ENCODE data around the gene KCNIP1.

KCNIP1 gene

DNA sequence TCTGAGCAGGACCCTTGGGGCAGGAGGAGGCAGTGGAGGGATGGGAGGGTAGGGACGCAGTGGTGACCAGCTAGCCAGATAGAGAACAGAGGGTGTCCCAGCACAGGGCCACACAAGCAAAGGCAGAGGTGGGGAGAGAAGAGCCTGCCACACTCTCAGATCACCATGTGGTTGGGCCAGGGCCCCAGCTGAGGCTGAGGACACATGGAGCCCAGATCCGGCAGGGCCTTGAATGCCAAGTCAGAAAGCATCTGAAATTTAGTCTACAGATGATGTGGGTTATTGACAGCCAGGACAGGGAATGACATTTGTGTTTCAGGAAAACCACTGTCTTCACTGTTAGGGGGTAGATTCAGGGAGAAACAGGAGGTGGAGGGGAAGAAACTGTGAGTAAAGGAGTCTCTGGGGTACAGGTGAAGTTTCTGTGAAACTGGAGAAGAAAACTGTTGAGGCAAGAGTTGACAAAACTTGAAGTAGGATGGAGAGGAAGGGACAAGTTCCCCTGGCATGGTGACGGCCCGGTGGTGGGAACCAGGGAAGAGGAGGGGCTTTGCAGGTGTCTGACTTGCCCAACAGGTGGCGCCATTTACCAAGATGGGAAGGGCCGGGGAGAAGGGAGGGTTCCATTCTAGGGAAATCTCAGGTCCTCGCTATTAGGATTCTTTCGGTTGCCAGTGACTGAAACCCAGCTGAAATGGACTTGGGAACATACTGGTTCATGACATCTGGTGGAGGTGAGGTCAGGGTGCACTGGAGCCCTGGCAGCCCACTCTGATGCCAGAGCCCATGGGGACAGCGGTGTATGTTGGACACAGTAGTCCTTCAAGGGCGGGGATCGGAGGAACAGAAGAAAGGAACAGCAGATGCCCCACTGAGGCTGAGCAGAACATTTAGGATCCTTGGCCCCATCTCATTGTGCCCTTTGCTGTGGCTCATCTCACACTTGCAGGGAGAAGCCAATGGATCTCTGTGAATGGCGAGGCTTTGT, 100.1 kb downstream of the KCNIP1 start:
- DNase-seq, result peak; percentile 81

DNA sequence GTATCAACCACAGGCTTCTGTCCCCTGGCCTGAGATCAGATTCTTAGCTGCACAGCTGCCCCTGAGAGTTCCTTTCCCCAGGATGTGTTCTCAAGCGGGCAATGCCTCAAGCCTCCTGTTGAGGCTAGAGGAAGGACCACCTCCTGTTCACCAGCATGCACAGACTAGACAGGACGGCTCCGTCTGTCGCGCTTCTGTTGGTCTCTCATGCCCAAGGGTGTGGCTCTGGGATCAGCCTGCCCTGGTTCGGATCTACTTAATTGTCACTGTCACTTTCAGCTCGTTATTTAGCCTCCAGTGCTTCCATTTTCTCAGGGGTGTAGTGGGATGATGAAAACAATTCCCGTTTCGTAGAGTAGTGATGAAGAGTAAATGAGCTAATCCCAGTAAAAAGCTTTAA, 103.1 kb downstream of the KCNIP1 start:
- no peak for DNase-seq

DNA sequence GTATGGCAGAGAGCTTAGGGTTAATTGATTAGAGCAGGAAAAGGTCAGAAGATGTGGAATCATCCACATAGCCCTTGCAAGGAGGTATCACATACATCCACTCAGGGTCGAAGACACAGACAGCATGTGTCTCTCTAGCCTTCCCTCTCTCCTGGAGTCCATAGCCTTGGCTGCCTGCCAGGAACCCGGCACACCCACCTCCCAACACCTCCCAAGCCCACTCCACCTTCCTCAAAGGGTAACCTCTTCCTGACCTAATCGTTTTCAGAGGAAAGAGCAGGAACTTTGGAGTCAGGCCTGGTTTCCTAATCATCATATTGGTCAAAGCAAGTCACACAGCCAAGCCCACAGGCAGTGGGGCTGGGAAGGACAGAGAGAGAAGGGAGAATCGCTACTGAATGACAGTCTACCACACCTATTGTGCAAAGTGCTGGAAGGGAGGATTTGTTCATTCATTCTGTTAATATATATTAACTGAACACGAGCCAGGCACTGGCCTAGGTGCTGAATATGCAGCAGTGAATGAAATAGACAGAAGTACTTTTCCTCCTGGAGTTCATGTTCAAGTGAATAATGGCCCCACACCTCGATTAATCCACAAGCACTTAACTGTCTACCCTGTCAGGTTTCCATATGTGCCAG, 107.8 kb downstream of the KCNIP1 start:
- peak; percentile 16 for DNase-seq

DNA sequence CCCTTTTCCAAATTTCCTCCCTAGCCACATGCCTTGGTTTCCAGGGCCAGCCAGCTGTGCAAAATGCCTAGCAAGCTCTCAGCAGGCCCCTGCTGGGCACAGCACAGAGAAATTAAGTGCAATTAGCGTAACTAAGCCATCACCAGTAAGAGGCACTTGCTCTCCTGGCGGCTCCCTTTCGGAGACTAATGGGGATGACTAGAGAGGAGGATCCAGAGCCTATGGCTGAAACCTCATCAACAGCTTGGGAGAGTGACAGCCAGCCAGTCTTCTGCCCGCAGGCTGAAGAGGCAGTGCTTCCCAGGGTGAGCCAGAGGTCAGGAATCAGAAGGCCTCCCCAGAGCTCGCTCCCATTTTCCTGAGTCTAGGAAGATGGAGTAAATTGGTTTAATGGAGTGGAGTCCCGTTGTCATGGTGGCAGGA, 108.4 kb downstream of the KCNIP1 start:
- no peak for DNase-seq

DNA sequence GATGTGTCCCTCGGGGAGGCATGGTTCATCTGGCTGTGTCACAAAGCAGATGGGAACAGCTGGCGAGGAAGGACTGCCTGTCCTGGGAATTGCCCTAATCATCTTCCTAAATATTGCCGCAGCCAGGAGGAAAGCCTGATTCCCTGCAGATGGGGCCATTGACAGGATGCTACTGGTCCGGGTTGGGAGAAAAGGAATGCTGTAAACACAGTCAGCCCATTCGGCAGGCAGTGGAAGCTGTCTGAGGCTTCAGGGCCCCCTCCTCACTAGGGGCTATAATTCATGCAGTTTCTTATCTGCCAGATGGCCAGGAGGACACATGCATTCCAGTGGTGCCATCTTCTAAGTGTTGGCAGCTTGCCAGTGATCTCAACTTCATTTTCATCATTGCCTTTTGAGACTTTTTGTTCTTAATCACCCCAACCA, 110.3 kb downstream of the KCNIP1 start:
- DNase-seq, result no peak

DNA sequence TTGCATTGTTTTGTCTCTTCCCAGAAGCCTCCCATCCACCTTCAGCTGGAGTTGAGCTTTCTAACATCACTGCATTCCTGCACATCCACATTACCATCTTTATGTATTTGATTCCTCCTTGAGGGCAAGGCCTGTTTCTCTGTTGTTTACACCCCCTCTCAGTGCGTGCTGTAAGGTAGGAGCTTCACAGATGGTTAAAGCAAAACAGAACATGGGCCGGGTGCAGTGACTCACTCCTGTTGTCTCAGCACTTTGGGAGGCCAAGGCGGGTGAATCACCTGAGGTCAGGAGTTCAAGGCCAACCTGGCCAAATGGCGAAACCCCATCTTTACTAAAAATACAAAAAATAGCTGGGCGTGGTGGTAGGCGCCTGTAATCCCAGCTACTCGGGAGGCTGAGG, 110.9 kb downstream of the KCNIP1 start:
- DNase-seq, result no peak

DNA sequence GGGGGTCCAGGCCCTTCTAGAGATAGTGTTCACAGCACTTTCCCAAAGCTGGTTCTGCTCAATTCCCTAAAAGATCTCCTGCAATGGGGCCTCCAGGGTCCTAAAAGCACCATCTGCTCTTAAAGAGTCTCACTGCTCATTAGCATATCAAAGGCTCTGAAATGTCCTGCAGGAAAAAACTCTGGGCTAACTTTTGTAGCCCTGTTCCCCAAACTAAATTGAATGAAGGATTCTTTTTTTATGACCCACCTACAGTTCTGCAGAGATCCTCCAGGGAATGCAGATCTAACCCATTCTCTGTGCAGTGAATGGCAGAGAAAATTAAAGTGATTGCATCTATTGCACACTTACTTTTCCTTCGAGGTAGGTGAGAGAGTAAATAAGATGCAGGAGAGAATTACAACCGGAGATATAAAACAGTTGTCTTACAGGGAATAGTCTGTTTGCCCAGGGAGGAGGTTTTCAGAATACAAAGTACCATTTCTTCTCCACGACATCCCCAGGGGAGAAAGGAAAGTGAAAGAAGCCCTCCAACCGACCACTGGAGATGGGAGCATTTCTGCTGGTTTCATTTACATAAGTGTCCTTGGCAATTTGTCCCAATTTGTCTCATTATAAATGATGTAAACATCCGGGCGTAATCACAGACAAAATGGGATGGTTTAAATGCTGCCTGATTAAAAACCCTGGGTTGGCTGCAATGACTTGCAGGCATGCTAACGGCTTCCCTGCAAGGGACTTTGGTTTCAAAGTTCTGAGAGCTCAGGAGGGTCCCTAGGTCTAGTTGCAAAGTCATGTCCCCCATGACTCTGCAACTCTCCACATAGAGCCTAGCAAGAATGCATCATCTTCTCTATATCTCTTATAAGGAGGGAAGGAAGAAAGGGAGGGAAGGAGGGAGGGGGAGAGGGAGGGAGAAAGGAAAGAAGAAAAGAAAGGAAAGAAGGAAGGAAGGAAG, 114.0 kb downstream of the KCNIP1 start:
- DNase-seq, result no peak

DNA sequence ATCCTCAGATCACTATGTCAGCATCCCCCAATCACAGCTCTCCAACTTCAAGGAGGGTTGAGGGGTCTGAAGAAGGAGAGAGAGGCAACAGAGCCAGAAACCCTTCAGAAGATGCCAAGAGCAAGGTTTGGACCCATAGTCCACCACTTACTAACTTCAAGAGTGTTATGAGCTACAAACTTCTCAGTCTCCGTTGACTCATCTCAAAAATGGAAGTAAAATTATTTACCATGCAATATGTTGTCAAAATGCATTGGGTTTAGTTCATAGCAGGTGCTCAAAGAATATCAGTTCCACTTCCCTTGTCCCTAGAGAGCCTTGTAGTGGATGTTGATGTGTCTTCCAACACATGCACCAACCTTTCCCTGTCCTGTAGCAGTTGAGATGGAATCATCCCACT, 116.0 kb downstream of the KCNIP1 start:
- no peak for DNase-seq

DNA sequence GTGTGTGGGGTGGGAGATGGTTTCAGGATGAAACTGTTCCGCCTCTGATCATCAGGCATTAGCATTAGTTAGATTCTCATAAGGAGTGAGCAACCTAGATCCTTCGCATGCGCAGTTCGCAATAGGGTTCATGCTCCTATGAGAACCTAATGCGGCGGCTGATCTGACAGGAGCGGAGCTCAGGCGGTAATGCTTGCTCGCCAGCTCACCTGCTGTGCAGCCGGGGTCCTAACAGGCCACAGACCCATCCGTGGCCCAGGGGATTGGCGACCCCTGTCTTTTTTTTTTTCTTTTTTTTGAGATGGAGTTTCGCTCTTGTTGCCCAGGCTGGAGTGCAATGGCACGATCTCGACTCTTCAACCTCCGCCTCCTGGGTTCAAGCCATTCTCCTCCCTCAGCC, 119.1 kb downstream of the KCNIP1 start:
- DNase-seq, result no peak

DNA sequence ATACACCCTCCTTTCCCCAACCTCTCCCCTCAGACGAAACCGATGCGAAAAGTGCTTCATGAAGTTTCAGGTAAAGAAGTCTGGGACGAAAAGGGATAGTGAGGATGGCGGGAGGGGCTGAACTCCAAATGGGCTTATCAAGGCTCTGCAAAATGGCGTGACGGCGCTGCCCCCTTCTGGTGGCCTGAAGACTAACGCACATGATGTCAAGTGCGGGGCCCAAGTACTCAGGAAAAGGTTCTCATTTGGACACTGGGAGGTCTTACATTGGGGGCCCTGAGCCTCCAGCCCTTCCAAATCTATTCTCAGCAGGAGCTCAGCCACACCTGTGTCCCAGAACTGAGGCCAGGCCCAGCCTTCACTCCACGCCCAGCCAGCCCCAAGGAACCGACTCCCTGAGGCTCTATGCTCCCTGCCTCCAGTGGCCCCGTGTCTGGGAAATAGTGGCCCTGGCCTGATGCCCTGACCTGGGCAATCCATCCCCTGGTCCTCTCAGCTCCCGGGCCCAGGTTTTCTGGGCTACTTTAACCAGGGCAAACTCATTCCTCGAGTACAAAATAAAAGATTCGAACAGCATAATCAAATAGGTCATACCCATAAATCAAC, 119.9 kb downstream of the KCNIP1 start:
- DNase-seq, result peak; percentile 69

DNA sequence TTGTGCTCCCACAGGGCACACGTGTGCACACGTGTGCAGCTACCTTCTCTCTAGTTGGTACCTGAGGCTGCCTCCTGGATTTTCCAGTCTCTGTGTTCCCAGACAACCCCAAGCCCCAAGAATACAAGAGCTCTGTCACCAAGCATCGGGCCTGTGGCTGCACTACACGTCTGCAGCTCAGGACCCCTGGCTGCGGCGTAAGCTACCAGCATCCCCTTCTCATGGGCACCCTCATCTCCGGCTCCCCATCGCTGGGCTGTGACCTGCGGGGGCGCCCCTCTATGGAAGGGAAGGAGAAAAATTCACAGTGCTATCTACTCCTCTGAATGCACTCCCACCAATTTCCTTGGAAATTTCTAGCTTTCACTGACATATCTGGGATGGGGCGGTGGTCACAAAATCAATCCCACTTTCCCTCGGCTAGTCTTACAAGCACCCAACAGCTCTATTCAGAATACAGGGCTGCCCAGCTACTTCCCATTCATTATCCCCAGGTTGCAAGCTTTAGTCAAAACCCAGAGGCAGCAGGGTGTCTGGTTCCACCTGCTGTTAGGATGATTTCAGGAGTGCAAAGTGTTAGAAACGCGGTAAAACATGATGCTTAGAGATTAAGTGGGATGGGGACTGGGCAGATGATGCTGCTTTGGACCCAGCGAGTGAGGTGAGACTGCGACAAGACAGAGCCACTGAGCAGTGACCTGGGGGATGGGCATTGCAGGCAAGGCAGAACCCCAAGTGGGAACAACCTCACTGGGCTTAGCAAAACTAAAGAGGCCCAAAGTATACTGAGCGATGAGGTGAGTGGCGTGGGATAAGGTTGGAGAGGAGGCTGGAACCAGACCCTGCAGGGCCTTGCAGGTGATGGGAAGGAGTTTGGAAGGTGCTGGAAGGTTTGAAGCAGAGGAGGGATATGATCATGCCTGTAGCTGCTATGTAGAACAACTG, 121.7 kb downstream of the KCNIP1 start:
- no peak for DNase-seq

DNA sequence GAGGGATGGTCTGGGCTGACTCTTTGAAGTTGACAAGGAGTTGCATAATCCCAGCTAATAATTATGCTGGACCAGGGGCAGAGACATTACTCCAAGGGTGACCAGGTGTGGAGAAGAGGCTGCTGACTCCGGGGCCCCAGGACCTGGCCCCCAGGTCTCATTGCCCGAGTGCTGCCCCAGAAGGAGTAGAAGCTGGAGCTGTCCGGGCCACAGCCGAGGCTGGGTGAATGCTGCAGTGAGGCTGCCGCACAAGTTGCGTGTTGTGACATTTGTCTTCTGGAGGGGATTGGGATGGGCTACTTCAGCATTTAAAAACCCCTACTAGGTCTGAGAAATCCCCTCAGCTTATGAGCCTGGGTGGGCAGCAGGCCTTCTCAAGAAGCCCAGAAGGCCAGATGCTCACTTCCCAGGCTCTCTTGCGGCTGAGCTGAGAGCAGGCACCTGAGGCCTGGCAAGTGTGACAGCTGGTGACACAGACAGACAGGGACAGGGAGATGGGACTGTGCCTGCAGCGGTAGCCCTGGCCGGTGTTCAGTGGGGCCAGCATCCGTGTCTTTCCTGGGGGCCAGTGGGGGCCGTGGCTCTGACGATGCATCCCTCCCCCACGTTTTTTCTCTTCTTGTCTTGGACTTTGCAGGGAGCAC, 122.8 kb downstream of the KCNIP1 start:
- DNase-seq, result no peak

DNA sequence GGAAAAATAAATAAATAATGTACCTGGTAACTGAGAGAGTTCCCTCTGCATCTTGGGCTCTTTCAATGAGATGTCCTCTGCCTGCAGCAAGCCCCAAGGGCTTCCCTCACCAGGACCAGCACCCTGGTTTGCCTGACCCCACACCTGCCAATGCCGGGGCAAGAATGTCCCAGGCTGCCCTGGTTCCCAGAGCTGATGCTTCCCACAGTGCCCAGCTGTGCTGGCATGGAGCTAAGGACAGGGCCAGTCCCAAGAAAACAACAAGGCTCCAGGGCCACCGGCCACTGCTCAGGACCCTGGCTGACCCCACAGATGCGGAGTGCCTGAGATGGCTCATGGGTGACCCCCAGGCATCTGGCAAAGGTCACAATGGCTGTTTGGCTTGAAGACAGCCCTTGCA, 123.5 kb downstream of the KCNIP1 start:
- no peak for DNase-seq

DNA sequence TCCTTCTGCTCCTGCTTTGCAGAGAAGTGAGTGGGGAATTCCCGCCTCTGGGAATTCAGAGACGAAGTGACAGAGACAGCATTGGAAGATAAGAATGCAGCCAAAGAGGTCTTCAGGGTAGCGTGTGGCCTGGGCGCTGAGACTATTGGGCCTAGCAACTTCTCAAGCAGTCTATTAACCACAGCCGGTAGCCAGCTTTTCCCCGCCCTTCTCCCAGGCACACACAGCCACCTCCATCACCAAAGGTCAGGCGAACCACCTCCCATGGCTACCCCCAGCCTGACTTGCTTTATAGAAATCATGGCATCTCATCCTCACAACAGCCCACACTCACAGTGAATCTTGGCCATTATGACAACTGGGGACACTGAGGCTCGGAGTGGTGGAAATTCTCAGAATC, 124.2 kb downstream of the KCNIP1 start:
- no peak for DNase-seq

DNA sequence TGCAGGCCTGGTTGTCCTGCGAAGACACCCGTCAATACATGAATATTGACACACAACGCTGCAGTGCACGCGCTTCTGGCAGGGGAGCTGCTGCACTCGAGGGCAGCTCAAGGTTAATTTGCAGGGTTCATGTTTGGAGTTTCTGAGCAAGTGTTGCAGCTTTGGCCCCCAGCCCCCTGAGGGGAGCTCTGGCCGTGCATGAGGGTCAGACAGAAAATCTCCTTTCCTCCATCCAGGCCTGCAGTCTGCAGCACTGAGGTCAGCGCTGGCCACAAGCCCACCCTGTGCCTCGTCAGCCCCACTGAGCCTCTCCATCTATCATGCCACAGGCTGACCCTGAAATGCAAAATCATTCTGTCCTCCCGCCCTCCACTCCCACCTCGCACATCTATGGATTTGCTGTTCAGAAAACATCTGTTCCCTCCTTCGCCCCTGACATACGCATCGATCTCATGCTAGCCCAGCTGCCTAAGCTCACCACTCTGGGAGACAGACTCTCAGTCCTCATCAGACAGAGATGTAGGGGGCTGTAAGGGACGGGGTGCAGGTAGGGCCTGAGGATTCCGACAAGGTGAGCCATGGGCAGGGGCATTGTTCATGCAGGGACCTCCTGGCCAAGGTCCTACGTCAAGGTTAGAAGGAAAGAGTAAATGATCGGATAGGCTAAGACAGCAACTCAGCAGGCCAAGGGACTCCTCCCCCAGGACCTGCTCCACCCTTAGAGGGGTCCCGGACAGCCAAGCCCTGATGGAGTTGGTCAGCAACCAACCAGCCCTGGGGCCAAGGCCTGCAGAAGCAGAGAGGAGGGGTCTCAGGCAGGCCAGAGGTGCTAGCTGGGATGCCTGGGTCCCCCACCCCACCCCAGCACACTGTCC, 125.1 kb downstream of the KCNIP1 start:
- no peak for DNase-seq

DNA sequence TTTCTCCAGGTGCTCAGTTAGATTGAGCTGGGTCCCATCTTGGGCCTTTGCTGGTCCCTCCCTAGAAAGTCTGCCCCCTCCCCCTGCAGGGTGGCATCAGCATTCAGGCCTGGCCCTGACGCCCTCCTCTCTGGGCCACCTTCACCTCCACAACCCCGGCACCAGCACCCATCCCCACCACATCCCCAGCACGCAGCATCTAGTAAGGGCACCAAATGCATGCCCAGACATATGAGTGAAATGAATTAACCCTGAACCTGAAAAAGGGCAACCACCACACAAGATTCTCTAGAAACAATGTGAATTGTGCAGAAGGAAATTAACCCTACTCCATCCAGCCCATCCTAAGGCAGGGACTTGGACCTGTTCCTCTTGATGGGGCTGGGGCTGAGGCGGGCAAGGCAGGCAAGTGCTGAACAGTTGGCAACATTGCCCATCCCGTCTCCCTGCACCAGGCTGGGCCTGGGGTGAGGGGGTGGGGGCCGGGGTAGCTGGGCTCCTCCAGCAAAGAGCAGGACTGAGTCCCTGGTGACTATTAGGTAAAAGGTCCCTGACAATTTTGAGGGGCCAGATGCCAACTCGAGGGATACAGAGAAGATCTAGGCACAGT, 125.9 kb downstream of the KCNIP1 start:
- no peak for DNase-seq

DNA sequence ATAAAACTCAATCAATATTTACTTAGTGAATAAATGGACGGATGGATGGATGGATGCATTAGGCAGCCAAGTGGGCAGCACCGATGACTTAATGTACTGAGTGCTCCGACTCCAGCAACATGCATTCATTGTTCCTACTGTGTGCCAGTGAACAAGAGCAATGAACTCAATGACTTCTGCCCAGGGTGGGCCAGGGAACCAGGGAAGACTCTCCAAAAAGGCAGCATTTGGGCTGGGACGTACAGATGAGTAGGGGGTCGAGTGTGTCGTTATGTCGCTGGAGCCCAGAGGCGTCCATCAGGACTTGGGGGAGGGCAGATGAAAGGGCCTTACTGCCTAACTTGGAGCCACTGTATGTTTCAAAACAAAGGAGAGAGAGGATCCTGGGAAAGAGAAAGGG, 126.4 kb downstream of the KCNIP1 start:
- no peak for DNase-seq

DNA sequence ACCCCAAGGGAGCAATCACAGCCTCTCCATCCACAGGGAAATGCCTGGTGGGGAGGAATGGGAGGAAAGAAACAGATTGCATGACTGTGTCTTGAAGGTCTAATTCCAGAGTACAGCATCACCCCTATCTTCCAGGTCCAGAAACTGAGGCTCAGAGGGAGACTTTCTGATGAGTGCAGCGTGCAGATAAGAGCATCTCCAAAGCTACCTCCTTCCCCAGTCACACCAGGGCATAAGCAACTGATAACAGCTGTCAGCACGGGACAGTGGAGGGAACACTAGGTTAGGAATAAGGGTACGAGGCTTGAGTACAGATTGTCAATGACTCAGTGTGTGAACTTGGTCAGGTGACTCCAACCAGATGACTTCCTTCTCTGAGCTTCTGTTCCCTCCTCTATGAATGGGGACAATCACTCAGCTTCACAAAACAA, 126.9 kb downstream of the KCNIP1 start:
- DNase-seq, result peak; percentile 68

DNA sequence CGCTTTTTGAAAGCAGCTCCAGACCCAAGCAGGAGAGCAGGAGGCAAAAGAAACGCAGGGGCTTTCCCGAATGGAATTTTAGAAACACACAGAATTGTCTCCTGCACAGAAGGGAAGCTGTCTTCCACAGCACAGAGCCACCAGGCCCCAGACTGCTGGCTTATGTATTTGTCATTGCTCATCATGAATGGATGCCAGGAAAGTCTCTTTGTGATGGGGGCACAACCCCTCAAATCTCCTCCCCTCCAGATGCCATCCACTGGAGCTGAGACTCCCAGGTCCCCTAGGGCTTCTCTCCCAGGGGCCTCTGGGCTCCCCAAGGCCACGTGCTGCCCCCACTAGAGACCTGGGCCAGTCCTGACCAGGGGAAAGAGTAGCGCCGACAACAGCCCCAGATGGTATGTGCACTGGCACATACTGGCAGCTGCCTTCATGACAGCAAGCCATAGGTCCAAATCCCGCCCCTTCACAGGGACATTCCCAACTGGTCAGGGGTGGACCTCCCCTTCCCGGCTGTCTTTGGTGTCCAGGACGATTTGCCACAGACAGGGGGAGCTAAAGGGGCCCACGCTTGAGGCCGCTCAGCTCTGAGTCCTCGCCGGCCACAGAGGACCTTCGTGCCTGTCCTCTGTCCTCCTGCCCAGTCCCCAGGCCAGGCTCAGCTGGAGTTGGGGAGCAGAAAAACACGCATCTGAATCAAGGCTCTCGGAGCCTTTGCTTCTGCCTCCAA, 127.8 kb downstream of the KCNIP1 start:
- DNase-seq, result no peak

All from hematopoietic multipotent progenitor cell treated with erythropoietin and hydrocortisone succinate and interleukin-3 and kit ligand, for 6 days (in vitro differentiated cells).